GM18909 (cell line): ENCODE results near the gene ISY1.
"Not testable (repeated sequence)": the region's sequence is repeated elsewhere in the genome, so short reads cannot be mapped to it uniquely, and the experiment has no call there.

Experiments
- ATAC-seq: cut with Tn5 transposase; IDR thresholded peaks from one replicate; pipeline ENCODE4 v1.9.1; 2021; ENCODE audit warnings: mild to moderate bottlenecking; ENCODE audit not compliant: unreplicated experiment, poor library complexity

ISY1 gene

GRCh38 chr3:129160891-129161859, at the start of gene ISY1:
Gene ISY1 (minus strand): TSS chr3:129161063. CDS start chr3:129160975, 88 bp downstream.
- ATAC-seq, result peak; percentile 84

GRCh38 chr3:129207479-129207878, 46.6 kb upstream of the ISY1 start:
- no peak for ATAC-seq

- ATAC-seq, result no peak
Measured at GRCh38 chr3:129205109-129205832, 44.4 kb upstream of the ISY1 start.

- ATAC-seq, result no peak
Measured at GRCh38 chr3:129204473-129204872, 43.6 kb upstream of the ISY1 start.

GRCh38 chr3:129199366-129199765, 38.5 kb upstream of the ISY1 start:
- no peak for ATAC-seq

- ATAC-seq, result no peak
Measured at GRCh38 chr3:129197321-129197720, 36.5 kb upstream of the ISY1 start.

- ATAC-seq, result no peak
Measured at GRCh38 chr3:129196601-129197000, 35.7 kb upstream of the ISY1 start.

GRCh38 chr3:129195731-129196256, 34.9 kb upstream of the ISY1 start:
- no peak for ATAC-seq

- ATAC-seq, result not testable (repeated sequence)
Measured at GRCh38 chr3:129189793-129190192, 28.9 kb upstream of the ISY1 start.

- no peak for ATAC-seq
Measured at GRCh38 chr3:129187857-129188256, 27.0 kb upstream of the ISY1 start.

GRCh38 chr3:129185783-129186182, 24.9 kb upstream of the ISY1 start:
- no peak for ATAC-seq

- ATAC-seq, result not testable (repeated sequence)
Measured at GRCh38 chr3:129184784-129185542, 24.1 kb upstream of the ISY1 start.

GRCh38 chr3:129184396-129184657, 23.5 kb upstream of the ISY1 start:
- ATAC-seq, result no peak

GRCh38 chr3:129183569-129184395, 22.9 kb upstream of the ISY1 start, which contains the start of gene CNBP:
Gene CNBP (minus strand): TSS chr3:129183896. CDS start chr3:129171757, 12,139 bp downstream.
- peak; percentile 96 for ATAC-seq

- ATAC-seq, result no peak
Measured at GRCh38 chr3:129182390-129183185, 21.7 kb upstream of the ISY1 start.

GRCh38 chr3:129181819-129182218, 21.0 kb upstream of the ISY1 start:
- no peak for ATAC-seq

GRCh38 chr3:129180461-129180860, 19.6 kb upstream of the ISY1 start:
- no peak for ATAC-seq

- ATAC-seq, result no peak
Measured at GRCh38 chr3:129176051-129176450, 15.2 kb upstream of the ISY1 start.

- no peak for ATAC-seq
Measured at GRCh38 chr3:129173725-129174124, 12.9 kb upstream of the ISY1 start.
